Measurements from ENCODE around the gene DUSP9.
"Not testable (repeated sequence)": the region's sequence is repeated elsewhere in the genome, so short reads cannot be mapped to it uniquely, and the experiment has no call there.

Gene DUSP9

GRCh38 chrX:153671589-153672530 is 24.9 kb downstream of the DUSP9 start:
- no peak overlapping the region for H3K4me3 Mint-ChIP-seq
- H3K27me3 Mint-ChIP-seq (ENCODE audit: low read depth, poor library complexity) = peaks cover 45% of the 10 kb centered on the region
- no peak overlapping the region for H3K27ac Mint-ChIP-seq
- no peak for TF ChIP-seq CTCF (IDR thresholded peaks at IDR 0.05)
- H3K9me3 Mint-ChIP-seq = peaks cover 53% of the 10 kb centered on the region
- H3K36me3 Mint-ChIP-seq (ENCODE audit: low read depth) = peaks cover 5% of the 10 kb centered on the region
- peaks cover 20% of the 10 kb centered on the region for H3K4me1 Mint-ChIP-seq
- no peak for DNase-seq

- no peak for TF ChIP-seq CTCF (IDR thresholded peaks at IDR 0.05)
- Mint-ChIP-seq H3K4me1 (peaks cover 17% of the 10 kb centered on the region), H3K9me3 (peaks cover 48% of the 10 kb centered on the region), H3K4me3 (peak overlapping the region; percentile 57), H3K27ac (no peak overlapping the region), H3K27me3 (ENCODE audit: low read depth, poor library complexity) (peaks cover 36% of the 10 kb centered on the region), H3K36me3 (ENCODE audit: low read depth) (peaks cover 5% of the 10 kb centered on the region)
- DNase-seq = no peak
Measured at GRCh38 chrX:153672531-153673427, 25.8 kb downstream of the DUSP9 start.

- Mint-ChIP-seq H3K27ac (no peak within 1 kb of the TSS), H3K27me3 (ENCODE audit: low read depth, poor library complexity) (peaks cover 33% of the 10 kb centered on the region), H3K36me3 (ENCODE audit: low read depth) (peaks cover 5% of the 10 kb centered on the region), H3K4me3 (peak within 1 kb of the TSS; percentile 65), H3K4me1 (peaks cover 17% of the 10 kb centered on the region), H3K9me3 (peaks cover 46% of the 10 kb centered on the region)
- TF ChIP-seq CTCF (IDR thresholded peaks at IDR 0.05) = no peak
- no peak for DNase-seq
Measured at GRCh38 chrX:153673428-153674218, 26.6 kb downstream of the DUSP9 start, which contains the start of gene PNCK. TSS of gene PNCK (minus strand) at chrX:153673813. CDS start at chrX:153673076, 737 bp downstream.

- Mint-ChIP-seq H3K4me3 (peak overlapping the region; percentile 65), H3K9me3 (peaks cover 53% of the 10 kb centered on the region), H3K36me3 (ENCODE audit: low read depth) (peaks cover 5% of the 10 kb centered on the region), H3K27me3 (ENCODE audit: low read depth, poor library complexity) (peaks cover 38% of the 10 kb centered on the region), H3K27ac (no peak overlapping the region), H3K4me1 (peaks cover 17% of the 10 kb centered on the region)
- no peak for DNase-seq
- TF ChIP-seq CTCF (IDR thresholded peaks at IDR 0.05) = no peak
Measured at GRCh38 chrX:153674219-153674851, 27.3 kb downstream of the DUSP9 start.

DNA sequence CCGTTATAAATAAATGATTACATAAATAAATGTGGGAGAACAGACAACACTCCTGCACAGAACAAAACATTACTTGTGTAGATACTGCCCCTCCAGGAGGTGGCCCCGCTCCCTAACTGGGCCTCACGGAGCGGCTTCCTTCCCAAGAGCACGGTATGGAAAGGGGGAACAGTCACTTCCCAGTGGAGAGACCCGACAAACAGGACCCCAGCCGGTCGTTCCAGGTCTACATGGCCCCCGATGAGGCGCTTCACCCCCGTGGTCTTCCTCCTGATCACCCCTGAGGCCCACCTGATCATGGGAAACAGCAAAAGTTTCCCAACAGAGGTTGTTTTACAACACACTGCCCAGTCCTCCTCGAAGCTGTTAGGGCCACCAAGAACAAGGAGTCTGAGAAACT is 34.2 kb downstream of the DUSP9 start:
- H3K27me3 Mint-ChIP-seq (ENCODE audit: low read depth, poor library complexity) = peaks cover 10% of the 10 kb centered on the region
- DNase-seq = no peak
- peaks cover 8% of the 10 kb centered on the region for H3K4me1 Mint-ChIP-seq
- no peak for TF ChIP-seq CTCF (IDR thresholded peaks at IDR 0.05)
- peaks cover 50% of the 10 kb centered on the region for H3K9me3 Mint-ChIP-seq
- H3K27ac Mint-ChIP-seq = no peak overlapping the region
- no peak overlapping the region for H3K4me3 Mint-ChIP-seq
- peaks cover 4% of the 10 kb centered on the region for H3K36me3 Mint-ChIP-seq (ENCODE audit: low read depth)

GRCh38 chrX:153683486-153683885 is 36.5 kb downstream of the DUSP9 start:
- Mint-ChIP-seq H3K4me1 (peaks cover 15% of the 10 kb centered on the region), H3K9me3 (peaks cover 49% of the 10 kb centered on the region)
- H3K27ac Mint-ChIP-seq; H3K4me3 Mint-ChIP-seq; DNase-seq; H3K27me3 Mint-ChIP-seq (ENCODE audit: low read depth, poor library complexity); H3K36me3 Mint-ChIP-seq (ENCODE audit: low read depth): not testable (repeated sequence)
